WI38 (cell line): ENCODE results near the gene SHROOM4.

Experiments used
- H3K4me3 ChIP-seq: 2 replicates; pipeline ENCODE4 v1.5.1; 2011; ENCODE audit warnings: low read depth, mild to moderate bottlenecking, control low read depth, low read length
- TF ChIP-seq, protein P1 (sequence below): IDR thresholded peaks from 2 replicates; pipeline ENCODE4 v1.5.1; 2012; ENCODE audit warnings: low read depth, mild to moderate bottlenecking, control low read depth, low read length

Gene SHROOM4

DNA sequence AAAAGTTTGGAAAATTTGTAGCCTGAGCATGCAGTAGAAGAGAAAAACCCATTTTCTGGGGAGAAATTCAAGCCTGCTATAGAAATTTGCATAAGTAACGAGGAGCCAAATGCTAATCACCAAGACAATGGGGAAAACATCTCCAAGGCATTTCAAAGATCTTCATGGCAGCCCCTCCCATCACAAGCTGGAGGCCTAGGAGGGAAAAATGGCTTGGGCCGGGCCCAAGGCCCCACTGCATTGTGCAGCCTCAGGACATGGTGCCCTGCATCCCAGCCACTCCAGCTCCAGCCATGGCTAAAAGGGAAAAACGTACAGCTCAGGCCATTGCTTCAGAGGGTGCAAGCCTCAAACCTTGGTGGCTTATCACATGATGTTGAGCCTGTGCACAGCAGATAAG is 87.7 kb downstream of the SHROOM4 start:
- no peak overlapping the region for H3K4me3 ChIP-seq
- TF ChIP-seq, protein P1, sequence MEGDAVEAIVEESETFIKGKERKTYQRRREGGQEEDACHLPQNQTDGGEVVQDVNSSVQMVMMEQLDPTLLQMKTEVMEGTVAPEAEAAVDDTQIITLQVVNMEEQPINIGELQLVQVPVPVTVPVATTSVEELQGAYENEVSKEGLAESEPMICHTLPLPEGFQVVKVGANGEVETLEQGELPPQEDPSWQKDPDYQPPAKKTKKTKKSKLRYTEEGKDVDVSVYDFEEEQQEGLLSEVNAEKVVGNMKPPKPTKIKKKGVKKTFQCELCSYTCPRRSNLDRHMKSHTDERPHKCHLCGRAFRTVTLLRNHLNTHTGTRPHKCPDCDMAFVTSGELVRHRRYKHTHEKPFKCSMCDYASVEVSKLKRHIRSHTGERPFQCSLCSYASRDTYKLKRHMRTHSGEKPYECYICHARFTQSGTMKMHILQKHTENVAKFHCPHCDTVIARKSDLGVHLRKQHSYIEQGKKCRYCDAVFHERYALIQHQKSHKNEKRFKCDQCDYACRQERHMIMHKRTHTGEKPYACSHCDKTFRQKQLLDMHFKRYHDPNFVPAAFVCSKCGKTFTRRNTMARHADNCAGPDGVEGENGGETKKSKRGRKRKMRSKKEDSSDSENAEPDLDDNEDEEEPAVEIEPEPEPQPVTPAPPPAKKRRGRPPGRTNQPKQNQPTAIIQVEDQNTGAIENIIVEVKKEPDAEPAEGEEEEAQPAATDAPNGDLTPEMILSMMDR, result no peak

DNA sequence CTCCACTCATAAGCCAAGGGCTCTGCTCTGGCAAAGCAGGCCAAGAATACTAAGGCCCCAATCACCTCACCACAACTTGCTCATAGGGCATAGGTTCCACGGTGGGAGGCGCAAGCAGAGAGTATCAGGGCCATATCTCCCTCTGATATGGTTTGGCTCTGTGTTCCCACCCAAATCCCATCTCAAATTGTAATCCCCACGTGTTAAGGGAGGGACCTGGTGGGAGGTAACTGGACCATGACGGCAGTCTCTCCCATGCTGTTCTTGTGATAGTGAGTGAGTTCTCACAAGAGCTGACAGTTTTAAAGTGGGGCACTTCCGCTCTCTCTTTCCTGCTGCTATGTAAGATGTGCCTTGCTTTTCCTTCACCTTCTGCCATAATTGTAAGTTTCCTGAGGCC is 88.7 kb downstream of the SHROOM4 start:
- TF ChIP-seq, protein P1, result no peak
- no peak overlapping the region for H3K4me3 ChIP-seq

DNA sequence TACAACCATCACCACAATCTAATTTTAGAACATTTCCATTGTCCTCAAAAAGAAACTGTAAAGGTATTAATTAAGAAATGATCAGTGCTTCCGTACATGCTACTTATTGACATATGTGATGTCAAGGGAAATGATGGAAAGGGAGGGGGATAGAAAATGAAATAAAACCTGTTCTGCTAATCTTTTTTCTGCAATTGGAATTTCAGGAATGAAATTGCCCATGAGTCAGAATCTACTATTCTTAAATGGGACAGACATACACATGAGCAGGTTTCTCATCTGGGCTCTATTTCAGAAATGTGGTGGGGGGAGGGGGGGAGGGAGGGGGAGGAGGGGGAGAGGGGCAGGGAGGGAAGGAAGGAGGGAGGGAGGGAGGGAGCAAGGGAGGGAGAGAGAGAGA is 91.0 kb downstream of the SHROOM4 start:
- TF ChIP-seq, protein P1, result no peak
- no peak overlapping the region for H3K4me3 ChIP-seq

DNA sequence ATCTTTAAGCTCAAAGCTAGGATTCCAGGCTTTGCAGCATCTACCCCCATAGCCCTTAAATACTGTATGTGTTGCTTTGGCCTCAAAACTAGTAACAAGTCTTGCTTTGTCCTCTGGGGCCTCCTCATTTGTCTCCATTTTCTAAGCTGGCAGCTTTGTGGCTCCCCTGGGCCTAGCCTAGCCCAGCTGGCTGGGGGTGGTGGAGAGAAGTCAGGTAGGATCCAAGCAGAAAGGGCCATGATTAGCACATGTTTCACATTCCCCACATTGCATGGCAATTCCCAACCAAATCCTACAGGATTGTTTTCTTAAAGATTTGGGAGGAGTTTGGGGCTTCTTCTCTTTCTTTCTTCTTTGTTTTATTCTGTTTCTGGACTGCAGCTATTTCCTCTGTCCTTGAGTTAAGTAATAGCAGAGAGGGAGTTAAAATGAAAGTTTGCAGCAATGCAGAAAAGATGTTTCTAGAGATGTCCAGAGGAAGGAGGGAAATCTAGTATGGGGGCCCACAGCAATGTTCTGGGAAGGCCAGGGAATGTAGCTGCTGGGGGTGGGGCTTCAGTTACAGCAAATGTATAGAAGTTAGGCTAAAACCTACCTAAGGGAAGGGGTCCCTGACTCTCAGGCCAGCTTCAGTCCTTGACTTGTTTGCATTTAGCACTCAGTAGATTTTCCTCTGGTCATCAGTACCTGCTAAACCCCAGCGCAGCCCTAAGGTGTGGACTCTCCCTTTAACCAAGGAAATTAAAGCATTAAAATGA is 92.1 kb downstream of the SHROOM4 start:
- TF ChIP-seq, protein P1, result no peak

GRCh38 chrX:50719614-50720013 is 94.4 kb downstream of the SHROOM4 start:
- TF ChIP-seq, protein P1, result no peak
- H3K4me3 ChIP-seq, result no peak overlapping the region

More for the DNA sequence above, 92.1 kb downstream of the SHROOM4 start:
- H3K4me3 ChIP-seq, result no peak overlapping the region

- TF ChIP-seq, protein P1, result no peak
- H3K4me3 ChIP-seq, result no peak overlapping the region
Measured at GRCh38 chrX:50718776-50719175, 95.2 kb downstream of the SHROOM4 start.

DNA sequence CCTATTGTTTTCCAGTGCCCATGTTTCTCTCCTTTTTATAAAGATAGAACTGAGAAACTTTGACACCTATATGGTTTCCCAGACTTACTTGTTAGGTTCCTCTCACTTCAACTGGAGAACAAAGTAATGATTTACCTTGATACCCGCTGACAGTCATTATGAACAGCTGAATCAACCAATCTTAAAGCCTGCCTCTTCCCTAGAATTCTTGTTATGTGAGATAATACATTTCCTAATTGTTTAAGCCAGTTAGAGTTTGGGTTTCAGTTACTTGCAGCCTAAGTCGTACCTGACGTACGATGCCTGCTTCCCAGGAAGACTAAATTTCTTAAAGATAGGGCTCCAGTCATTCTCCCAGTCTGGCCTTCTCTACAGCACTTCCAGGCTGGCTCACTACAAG is 97.3 kb downstream of the SHROOM4 start:
- TF ChIP-seq, protein P1, result no peak
- H3K4me3 ChIP-seq, result no peak overlapping the region
